SK-N-MC (cell line): ENCODE data around the gene KRT86.

ENCODE experiments used
- EZH2 ChIP-seq: fragments of 200-600 bp; sonication (generic); IDR thresholded peaks from one replicate; pipeline ENCODE4 v1.6.1; 2017; ENCODE audit warnings: antibody characterized with exemption
- POLR2AphosphoS5 ChIP-seq: IDR thresholded peaks from 2 replicates; pipeline ENCODE4 v1.6.1; 2012; ENCODE audit warnings: mild to moderate bottlenecking, low read depth, low read length, borderline replicate concordance

- TF ChIP-seq EZH2 = no peak
- TF ChIP-seq POLR2AphosphoS5 = no peak
These were observed 43.8 kb upstream of the KRT86 start for GRCh38 chr12:52230364-52231281.
